ENCODE data around the gene VWA8. TPM values are rescaled to one million over a fixed set of nuclear protein-coding genes. Genes with fewer than 3 reads are reported as not detected.
"Not testable (repeated sequence)": the region's sequence is repeated elsewhere in the genome, so short reads cannot be mapped to it uniquely, and the experiment has no call there.

The VWA8 gene
- total RNA-seq, 1 donor from 2014 or later, result 11.0 TPM

DNA sequence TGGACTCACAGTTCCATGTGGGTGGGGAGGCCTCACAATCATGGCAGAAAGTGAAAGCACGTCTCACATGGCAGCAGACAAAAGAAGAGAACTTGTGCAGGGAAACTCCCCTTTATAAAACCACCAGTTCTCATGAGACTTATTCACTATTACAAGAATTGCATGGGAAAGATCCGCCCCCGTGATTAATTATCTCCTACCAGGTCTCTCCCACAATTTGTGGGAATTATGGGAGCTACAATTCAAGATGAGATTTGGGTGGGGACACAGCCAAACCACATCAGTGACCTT lies 157.5 kb downstream of the VWA8 start:
- not testable (repeated sequence) for DNase-seq (ENCODE audit: low read depth, low spot score)

DNA sequence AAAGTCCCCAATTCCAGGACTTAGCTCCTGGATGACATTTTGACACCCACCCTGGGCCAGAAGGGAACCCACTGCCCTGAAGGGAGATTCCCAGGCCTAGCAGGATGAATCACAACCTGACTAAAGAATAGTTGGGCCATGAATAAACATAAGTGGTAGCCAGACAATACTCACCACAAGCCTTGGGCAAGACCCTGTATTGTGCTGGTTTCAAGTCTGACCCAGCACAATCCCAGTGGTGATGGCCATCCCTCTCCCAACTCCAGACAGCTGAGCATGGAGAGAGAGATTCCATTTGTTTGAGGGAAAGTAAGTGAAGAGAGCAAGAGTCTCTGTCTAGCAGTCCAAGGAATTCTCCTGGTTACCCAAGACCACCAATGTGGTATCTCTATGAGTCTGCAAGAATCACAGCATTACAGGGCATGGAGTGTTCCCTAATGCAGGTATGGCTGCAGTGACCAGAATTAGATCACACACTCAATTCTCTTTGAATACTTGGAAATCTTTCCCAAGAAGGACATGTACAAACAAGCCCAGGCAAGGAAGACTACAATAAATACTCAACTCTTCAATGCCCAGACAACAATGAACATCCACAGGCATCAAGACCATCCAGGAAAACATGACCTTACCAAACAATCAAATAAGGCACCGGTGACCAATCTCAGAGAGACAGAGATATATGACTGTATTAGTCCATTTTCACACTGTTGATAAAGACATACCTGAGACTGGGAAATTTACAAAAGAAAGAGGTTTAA lies 158.0 kb downstream of the VWA8 start:
- no peak for DNase-seq (ENCODE audit: low read depth, low spot score)

DNA sequence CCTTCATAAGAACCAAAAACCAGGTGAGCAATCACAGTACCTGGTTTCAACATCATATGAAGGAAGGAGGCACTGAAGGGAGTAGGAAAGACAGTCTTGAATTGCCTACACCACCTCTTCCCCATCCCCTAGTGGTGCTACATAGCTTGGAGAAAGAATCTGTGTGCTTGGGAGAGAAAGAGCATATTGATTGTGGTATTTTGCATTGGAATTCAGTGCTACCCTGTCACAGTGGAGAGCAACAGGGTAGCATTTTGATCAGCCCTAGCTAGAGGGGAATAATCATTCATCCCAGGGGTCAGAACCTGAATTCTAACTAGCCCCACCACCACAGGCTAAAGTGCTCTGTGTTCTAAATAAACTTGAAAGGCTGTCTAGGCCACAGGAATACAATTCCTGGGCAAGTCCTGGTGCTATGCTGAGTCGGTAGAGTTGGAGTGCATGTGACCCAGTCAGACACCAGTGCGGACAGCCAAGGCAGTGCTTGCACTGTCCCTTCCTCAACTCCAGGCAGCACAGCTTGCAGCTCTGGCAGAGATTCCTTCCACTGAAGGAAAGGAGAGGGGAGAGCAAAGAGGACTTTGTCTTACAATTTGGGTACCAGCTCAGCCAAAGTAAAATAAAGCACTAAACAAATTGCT lies 158.7 kb downstream of the VWA8 start:
- DNase-seq (ENCODE audit: low read depth, low spot score), result no peak

DNA sequence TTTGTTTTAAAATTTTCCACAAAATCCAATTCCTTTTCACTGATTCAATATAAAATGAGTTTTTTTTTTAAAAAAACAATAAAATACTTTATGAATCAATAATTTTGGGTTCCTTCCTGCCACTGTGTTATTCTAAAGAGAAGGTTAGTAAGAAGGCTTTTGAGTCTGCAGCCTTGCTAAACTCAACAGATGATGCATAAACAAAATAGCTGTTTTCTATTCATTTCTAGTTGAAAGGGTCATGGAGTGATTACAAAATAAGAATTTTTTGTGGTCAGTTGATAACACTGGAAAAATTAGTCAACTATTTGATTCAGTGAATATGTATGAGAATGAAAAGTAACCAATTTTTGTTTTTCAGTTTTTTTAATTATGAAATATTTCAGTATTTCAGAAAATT lies 169.9 kb downstream of the VWA8 start:
- DNase-seq (ENCODE audit: low read depth, low spot score), result no peak

DNA sequence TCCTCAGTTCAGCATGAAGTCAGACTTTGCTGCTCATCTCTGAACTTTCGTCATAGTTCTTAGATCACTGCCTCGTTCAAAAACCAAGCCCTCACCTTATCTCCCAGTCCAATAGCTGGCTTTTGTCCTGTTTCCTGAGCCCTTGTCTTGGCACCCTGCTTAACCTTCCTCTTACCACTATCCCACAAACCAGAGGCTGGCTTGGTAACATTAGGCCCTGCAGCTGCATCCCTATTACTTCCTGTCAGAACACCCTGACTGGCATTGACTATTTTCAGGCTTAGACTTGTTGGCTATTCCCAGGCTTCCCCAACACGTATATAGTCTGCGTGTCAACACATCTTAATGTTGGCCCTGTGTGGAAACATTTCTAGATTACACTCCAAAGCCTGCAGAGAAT lies 172.4 kb downstream of the VWA8 start:
- peak; percentile 96 for DNase-seq (ENCODE audit: low read depth, low spot score)

DNA sequence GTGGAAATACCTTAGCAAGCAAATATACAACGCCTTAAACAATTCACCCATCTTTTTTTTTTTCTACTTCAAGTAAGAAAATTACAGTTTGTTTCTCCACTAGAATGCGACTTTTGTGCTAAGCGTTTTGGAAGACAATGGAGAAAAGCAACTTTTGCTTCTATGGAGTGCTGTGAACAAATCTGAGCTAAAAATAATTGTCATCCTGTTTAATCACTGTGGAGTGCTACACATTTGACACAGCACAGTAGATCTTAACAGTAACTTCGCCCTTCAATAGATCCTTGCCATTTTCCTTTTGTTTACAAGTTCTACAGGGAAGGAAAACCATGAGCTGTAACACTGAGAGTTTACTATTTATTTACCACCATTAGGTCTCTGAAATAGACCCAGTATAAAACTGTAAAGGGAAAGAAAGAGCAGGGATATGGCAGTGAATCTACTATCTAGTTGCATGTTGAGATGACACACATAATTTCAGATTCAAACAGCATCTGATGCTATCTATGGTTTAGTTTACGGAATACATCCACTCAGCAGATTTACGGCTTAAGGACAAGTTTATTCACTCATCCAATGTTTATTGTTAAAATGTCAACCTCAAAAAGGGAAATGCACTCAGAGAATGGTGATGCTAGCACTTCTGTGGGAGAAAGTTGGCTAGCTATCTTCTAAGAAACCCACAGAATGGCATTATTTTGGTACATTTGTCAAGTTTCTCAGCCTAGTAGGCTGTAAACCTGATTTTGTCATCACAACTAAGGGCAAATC lies 175.3 kb downstream of the VWA8 start:
- DNase-seq (ENCODE audit: low read depth, low spot score), result no peak

DNA sequence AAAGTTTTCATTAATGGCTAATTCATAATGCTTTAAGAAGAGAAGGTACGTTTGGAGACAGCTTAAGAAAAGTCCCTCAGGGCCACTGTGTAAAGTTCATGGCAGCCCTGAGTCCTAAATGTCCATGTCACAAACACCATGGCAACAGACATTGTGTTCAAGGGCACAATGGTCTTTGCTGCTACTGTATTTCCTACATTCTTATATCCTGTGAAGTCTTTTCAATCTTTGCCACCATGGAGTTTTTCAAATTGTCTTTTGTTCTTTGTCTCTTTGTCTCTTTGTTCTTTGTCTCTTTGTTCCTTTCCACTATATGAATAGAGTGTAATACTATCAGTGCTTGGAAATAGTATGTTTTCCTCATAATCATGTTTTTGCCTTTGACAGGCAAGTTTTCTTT lies 178.8 kb downstream of the VWA8 start:
- no peak for DNase-seq (ENCODE audit: low read depth, low spot score)

DNA sequence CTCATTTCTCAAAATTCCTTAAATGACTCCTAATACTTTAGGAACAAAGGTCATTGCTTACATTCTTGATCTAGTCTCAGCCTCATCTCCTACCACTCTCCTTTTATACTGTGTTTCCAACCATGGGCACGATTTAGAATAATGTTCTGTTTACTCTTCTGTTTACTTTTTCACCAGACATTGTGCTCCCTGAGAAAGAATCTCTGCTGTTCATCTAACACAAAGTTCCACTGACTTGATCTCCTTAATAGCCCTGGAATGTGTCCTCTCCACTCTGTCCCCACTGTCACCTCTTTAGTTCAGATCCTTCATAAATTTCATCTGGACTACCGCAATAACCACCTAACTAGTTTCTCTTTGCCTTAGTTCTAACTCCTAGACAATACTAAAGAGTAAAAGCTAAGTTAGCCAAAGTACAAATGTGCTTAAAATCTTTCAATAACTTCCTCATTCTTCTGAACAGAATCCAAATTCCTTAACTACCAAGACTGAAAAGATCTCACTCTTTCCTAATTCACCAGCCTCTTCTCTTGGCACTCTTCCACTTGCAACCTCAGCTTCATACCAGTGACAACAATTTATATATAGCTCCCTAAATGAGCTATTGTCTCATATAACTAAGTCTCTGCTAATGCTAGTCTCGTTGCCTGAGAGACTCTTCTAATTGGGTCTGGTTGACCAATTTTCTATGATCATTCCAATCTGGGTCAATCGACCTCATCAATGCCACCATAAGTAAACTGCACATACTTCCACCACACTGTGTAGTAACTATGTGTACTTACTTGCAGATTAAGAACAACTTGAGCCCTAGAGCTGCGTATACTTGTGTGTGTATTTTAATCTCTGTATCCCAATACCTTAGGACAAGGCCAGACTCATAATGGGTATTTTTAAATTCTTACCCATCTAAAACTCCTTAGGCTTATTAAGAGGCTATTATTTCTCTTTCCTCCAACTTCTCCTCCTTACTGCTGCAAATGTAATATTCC lies 179.9 kb downstream of the VWA8 start:
- DNase-seq (ENCODE audit: low read depth, low spot score), result no peak

DNA sequence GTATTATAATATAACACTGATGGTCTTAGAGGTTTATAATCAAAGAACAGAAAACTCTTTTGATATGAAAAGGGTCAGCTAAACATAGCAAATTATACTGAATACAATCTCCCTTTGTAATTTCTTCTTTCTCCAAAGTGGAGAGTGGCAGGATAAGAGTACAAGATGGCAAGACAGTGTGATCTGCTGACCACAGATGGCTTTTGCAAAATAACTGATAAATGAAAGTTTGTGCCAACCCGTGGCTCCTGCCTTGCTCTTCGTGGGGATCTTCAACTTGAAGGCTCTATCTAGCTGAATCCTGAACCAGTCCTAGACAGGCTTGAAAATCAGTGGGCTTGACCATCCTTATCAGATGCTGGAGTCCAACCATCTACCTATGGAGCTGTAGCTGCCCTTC lies 185.7 kb downstream of the VWA8 start:
- DNase-seq (ENCODE audit: low read depth, low spot score), result no peak

DNA sequence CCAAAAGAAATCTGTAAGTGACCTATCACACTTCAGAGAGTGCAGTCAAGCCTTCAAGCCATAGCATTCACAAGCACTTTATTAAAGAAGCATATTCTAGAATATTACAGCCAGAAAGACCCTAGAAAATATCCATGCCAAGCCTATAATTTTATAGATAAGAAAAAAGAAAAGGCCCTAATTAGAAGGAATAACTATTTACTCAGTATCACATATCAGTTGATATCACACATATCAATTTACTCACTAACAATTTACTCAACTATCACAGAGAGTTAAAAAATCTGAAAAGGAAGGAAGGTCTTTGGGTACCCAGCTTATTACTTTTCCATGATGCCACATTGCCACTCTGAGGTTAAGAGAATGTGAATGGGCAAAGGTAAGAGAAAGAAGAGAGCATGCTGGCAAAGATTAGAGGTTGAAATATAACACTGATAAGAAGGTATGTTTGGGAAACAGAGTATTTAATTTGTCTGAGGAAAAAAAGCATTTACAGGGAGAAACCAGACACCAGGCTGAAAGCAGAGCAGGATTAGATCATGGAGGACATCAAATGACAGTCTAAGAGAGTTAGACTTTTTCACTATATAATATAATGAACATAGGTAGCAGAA lies 186.2 kb downstream of the VWA8 start:
- no peak for DNase-seq (ENCODE audit: low read depth, low spot score)

DNA sequence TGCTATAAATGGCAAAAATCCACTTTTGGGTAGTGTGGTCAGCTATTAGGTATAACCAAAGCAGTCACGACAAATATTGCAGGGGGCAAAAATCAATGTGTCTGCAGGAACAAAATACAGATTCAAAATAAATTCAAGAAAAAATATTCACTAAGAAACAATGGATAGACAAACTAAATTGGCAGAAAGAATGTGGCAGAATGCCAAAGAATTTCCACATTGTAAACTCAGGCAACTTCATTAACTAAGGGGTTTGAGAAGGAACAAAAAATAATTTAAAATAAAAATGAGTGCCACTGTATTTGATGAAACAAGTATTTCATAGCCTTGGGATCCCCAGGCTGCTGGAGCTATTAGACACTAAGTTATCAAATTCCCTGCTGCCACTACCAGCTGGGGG lies 193.1 kb downstream of the VWA8 start:
- peak; percentile 15 for DNase-seq (ENCODE audit: low read depth, low spot score)

DNA sequence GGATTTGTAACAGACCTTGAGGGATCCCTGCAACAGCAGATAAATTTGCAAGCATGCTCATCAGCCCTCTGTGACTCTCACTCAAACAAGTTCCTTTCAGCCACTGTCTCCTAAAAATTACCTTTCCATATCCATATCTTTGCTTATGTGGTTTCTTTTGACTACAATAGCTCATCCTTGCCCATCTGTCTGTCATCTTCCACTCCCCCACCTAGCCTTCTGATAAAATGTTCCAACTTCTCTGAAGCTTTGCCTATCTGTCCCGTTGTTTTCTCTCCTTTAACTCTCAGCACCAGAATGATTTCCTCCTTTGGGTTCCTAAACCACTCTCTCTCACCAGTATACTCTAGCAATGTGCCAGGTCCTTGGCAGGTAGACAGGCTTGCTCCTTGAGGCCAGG lies 194.5 kb downstream of the VWA8 start:
- no peak for DNase-seq (ENCODE audit: low read depth, low spot score)

DNA sequence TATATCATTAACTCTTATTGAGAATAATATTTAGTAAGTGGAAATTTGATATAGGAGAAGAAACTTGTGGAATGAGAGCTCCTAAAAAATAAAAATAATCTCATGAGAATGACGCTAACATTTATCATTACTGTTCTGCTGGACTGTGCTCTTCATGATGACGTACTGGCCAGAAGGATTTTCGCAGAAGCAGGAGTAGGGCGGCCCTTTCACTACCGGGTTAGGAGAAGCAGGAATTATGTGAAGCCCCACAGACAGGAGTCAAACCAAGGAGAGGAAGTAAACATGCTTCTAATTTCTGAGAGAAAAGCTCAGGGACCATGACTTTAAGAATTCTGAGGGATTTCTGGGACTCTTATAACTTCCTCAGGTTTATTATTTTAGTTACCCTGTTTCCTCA lies 195.1 kb downstream of the VWA8 start:
- no peak for DNase-seq (ENCODE audit: low read depth, low spot score)

DNA sequence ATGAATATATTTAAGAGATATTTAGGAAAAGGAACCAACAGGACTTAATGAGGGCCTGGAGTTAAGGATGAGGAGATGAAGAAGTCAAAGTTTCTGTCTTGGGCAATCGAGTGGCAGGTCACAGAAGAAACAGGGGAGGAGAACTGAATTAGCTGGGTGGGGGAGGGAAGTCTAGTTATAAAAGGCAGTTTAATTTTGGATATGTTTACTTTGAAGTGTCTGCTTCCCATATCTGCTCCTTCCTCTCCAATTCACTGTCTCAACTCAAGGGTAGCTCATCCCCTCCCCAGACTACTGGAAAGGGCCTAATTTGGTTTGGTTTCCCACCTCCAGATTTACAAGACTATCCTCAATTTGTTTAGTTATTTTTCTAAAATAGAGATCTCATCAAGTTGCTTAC lies 195.9 kb downstream of the VWA8 start:
- no peak for DNase-seq (ENCODE audit: low read depth, low spot score)

DNA sequence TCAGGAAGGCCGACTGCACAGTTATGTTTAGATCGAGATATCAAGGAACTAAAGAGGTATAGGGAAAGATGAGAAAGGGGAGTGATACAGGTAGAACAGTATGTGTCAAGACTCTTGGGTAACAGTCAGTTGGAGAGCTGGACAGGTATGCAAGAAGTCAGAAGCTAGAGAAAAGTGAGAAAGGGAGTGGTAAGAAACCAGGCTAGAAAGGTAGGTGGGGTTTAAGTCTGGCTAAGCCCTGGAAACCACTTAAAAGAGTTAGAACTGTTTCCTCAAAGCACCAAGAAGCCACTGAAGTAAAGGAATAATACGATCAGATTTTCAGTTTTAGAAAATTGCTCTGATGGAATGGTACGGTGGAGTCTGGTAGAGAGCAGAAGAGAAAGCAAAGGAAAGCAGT lies 196.4 kb downstream of the VWA8 start:
- DNase-seq (ENCODE audit: low read depth, low spot score), result no peak

DNA sequence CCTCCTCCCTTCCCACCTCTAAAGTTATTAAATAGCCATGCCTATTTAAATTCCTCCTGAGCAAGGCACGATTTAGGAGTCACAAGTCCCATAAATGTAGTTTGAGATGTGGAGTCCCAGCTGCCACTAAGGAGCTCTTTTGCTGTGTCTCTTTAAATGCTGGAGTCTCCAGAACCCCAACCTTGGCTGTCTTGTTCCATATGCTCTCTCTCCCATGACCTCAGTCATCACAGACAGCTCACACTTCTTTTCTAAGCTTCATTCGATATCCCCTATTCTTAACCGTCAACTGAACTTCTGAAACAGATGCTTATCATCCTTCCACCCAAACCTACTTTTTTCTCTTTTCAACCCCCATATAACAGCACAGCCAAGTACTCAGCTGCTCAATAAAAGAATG lies 197.1 kb downstream of the VWA8 start:
- DNase-seq (ENCODE audit: low read depth, low spot score), result no peak

DNA sequence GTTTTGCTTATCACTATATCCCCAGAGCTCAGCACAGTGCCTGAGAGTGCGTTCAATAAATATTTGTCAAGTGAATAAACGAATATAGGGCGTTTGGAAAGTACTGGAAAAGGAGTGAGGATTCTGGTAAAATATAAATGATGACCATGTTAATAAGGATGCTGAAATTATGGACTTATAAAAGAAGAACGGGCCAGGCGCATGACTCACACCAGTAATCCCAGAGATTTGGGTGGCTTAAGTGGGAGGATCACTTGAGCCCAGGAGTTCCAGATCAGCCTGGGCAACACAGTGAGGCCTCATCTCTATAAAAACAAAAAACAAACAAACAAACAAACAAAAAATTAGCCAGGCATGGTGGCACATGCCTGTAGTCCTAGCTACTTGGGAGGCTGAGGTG lies 198.1 kb downstream of the VWA8 start:
- no peak for DNase-seq (ENCODE audit: low read depth, low spot score)

DNA sequence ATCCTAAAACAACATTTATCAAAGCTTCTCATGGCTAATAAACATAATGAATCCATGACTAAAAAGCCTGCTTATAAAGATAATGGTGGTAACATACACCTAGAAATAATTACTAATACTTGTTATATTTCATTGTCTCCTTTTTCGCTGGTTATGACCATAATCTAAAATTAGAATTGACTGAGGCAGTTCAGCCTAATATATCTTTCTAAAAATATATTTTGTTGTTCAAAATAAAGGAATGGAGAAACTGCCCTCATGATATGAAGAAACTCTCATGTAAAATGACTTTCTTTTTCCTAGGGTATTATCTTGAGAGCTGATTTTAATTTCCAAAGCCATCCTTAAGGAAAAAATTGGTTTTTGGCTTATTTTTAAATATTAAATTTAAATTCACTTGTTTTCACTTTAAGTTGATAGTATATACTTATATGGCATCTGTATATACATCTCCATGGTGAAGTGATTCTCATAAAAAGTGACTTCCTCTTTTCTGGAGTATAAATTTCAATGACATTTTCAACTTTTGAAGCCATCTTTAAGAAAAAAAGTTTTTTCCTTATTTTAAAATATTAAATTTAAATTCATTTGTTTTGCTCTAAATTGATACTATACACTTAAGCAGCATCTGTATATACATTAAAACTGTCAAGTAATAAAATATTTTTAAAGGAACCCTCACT lies 204.6 kb downstream of the VWA8 start:
- DNase-seq (ENCODE audit: low read depth, low spot score), result no peak

DNA sequence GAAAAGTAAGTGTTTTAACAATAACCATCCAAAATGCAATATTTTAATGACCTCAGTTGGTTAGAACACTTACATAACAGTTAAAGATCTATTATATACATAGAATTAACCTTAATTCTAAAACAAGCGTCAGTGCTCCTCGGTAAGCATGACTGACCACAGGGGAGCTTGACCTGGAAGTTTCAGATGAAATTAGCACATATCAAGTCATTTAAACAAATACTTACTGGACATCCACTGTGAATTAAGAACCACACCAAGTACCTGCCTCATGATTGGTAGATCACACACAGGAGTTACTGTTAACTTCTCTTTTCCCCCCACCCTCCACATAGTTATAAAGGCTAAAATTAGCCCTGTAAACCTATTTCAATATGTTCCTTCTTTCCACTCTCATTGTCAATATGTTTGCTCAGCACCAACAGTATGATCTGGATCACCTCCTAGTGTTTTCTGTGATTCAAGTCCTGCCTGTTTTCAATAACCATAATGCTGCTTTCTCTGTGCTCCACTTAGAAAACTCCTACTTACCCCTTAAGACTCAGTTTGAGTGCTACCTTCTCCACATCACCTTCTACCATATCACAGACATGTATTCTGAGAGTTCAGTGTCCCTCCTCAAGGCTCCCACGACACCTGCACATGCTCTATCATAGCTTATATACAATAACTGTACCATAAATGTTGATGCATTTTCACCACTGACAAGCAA lies 209.0 kb downstream of the VWA8 start:
- DNase-seq (ENCODE audit: low read depth, low spot score), result no peak

DNA sequence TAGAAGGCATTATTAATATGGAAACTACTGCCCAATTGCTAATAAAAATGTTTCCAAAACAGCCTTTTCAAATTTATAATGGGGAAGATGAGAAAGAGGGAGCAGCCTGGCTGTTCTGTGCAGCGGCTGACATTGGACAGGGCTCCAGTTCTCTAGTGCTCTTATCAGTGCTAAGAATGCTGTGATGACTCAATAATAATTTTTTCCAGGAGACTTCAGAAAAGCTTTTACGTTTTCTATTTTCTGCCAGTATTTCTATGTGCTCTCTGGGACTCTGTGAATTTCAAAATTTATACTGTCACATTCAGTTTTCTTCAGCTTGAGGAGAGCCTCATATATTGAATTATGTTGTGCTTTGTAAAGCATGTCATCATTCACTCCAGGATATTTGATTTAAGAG lies 209.6 kb downstream of the VWA8 start:
- no peak for DNase-seq (ENCODE audit: low read depth, low spot score)

All from pulmonary artery endothelial cell (primary cell).